ENCODE data around the gene UST.

DNA sequence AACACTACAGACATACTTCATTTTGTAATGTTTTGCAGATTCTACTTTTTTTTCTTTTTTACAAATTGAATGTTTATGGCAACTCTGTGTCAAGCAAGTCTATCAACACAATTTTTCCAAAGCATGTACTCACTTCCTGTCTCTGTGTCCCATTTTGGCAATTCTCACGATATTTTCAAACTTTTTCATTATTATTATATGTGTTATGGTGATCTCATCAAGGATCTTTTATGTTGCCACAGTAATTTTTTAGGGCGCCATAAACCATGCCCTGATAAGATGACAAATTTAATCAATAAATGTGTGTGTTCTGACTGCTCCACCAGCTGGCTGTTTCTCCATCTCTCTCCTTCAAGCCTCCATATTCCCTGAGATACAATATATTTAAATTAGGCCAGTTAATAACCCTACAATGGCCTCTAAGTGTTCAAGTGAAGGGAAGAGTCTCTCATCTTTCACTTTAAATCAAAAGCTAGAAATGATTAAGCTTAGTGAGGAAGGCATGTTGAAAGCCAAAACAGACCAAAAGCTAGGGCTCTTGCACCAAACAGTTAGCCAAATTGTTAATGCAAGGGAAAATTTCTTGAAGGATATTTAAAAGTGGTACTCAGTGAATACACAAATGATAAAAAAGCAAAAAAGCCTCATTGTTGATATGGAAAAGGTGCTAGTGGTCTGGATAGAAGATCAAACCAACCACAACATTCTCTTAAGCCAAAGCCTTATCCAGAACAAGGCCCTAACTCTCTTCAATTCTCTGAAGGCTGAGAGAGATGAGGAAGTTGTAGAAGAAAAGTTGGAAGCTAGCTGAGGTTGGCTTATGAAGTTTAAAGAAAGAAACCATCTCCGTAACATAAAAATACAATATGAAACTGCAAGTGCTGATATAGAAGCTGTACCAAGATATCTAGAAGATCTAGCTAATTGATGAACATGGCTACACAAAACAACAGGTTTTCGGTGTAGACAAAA lies 376.3 kb downstream of the UST start:
- TF ChIP-seq, protein P1, sequence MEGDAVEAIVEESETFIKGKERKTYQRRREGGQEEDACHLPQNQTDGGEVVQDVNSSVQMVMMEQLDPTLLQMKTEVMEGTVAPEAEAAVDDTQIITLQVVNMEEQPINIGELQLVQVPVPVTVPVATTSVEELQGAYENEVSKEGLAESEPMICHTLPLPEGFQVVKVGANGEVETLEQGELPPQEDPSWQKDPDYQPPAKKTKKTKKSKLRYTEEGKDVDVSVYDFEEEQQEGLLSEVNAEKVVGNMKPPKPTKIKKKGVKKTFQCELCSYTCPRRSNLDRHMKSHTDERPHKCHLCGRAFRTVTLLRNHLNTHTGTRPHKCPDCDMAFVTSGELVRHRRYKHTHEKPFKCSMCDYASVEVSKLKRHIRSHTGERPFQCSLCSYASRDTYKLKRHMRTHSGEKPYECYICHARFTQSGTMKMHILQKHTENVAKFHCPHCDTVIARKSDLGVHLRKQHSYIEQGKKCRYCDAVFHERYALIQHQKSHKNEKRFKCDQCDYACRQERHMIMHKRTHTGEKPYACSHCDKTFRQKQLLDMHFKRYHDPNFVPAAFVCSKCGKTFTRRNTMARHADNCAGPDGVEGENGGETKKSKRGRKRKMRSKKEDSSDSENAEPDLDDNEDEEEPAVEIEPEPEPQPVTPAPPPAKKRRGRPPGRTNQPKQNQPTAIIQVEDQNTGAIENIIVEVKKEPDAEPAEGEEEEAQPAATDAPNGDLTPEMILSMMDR (IDR thresholded peaks at IDR 0.05): no peak
- TF ChIP-seq POLR2A (IDR thresholded peaks at IDR 0.05): no peak

All from esophagus squamous epithelium (tissue), 4 donors.